Measurements from ENCODE around the gene C1GALT1. TPM values are rescaled to one million over a fixed set of nuclear protein-coding genes. Genes with fewer than 3 reads are reported as not detected.
"Not testable (repeated sequence)": the region's sequence is repeated elsewhere in the genome, so short reads cannot be mapped to it uniquely, and the experiment has no call there.

Gene C1GALT1
- total RNA-seq, 1 donor from 2014 or later = 31.1 TPM

- no peak for DNase-seq (ENCODE audit: low read depth)
- Histone ChIP-seq H3K27me3 (ENCODE audit: control insufficient read depth, insufficient read depth, low read length) (no peaks in the 10 kb centered on the region), H3K4me3 (ENCODE audit: low read depth, low read length) (no peak overlapping the region), H3K36me3 (ENCODE audit: control insufficient read depth, insufficient read depth, low read length) (no peaks in the 10 kb centered on the region)
- FAIRE-seq = no peak
- no peak for TF ChIP-seq CTCF (IDR thresholded peaks at IDR 0.05; ENCODE audit: insufficient read depth, low read length, severe bottlenecking)
Observed at GRCh38 chr7:7138897-7139296, 43.4 kb upstream of the C1GALT1 start.

GRCh38 chr7:7143404-7143803, 38.9 kb upstream of the C1GALT1 start:
- not testable (repeated sequence) for H3K4me3 ChIP-seq (ENCODE audit: low read depth, low read length); H3K36me3 ChIP-seq (ENCODE audit: control insufficient read depth, insufficient read depth, low read length); FAIRE-seq; DNase-seq (ENCODE audit: low read depth); H3K27me3 ChIP-seq (ENCODE audit: control insufficient read depth, insufficient read depth, low read length)

GRCh38 chr7:7145151-7145550, 37.2 kb upstream of the C1GALT1 start:
- H3K36me3 ChIP-seq (ENCODE audit: control insufficient read depth, insufficient read depth, low read length); H3K27me3 ChIP-seq (ENCODE audit: control insufficient read depth, insufficient read depth, low read length); FAIRE-seq; DNase-seq (ENCODE audit: low read depth); H3K4me3 ChIP-seq (ENCODE audit: low read depth, low read length): not testable (repeated sequence)

GRCh38 chr7:7146837-7147236, 35.5 kb upstream of the C1GALT1 start:
- FAIRE-seq (no peak), DNase-seq (ENCODE audit: low read depth) (no peak)
- Histone ChIP-seq H3K4me3 (ENCODE audit: low read depth, low read length) (no peak overlapping the region), H3K27me3 (ENCODE audit: control insufficient read depth, insufficient read depth, low read length) (no peaks in the 10 kb centered on the region), H3K36me3 (ENCODE audit: control insufficient read depth, insufficient read depth, low read length) (no peaks in the 10 kb centered on the region)
- TF ChIP-seq CTCF (IDR thresholded peaks at IDR 0.05; ENCODE audit: insufficient read depth, low read length, severe bottlenecking) = no peak

GRCh38 chr7:7148798-7149481, 33.4 kb upstream of the C1GALT1 start:
- Histone ChIP-seq H3K36me3 (ENCODE audit: control insufficient read depth, insufficient read depth, low read length) (no peaks in the 10 kb centered on the region), H3K4me3 (ENCODE audit: low read depth, low read length) (no peak overlapping the region), H3K27me3 (ENCODE audit: control insufficient read depth, insufficient read depth, low read length) (no peaks in the 10 kb centered on the region)
- peak; percentile 13 for DNase-seq (ENCODE audit: low read depth)
- no peak for FAIRE-seq
- TF ChIP-seq CTCF (IDR thresholded peaks at IDR 0.05; ENCODE audit: insufficient read depth, low read length, severe bottlenecking) = no peak

GRCh38 chr7:7151285-7151684, 31.1 kb upstream of the C1GALT1 start:
- FAIRE-seq (no peak), DNase-seq (ENCODE audit: low read depth) (no peak)
- TF ChIP-seq CTCF (IDR thresholded peaks at IDR 0.05; ENCODE audit: insufficient read depth, low read length, severe bottlenecking) = no peak
- Histone ChIP-seq H3K27me3 (ENCODE audit: control insufficient read depth, insufficient read depth, low read length) (no peaks in the 10 kb centered on the region), H3K4me3 (ENCODE audit: low read depth, low read length) (no peak overlapping the region), H3K36me3 (ENCODE audit: control insufficient read depth, insufficient read depth, low read length) (no peaks in the 10 kb centered on the region)

GRCh38 chr7:7151865-7152264, 30.5 kb upstream of the C1GALT1 start:
- TF ChIP-seq CTCF (IDR thresholded peaks at IDR 0.05; ENCODE audit: insufficient read depth, low read length, severe bottlenecking) = no peak
- Histone ChIP-seq H3K4me3 (ENCODE audit: low read depth, low read length) (no peak overlapping the region), H3K27me3 (ENCODE audit: control insufficient read depth, insufficient read depth, low read length) (no peaks in the 10 kb centered on the region), H3K36me3 (ENCODE audit: control insufficient read depth, insufficient read depth, low read length) (no peaks in the 10 kb centered on the region)
- FAIRE-seq (no peak), DNase-seq (ENCODE audit: low read depth) (no peak)
